Neural progenitor cell (in vitro differentiated cells): ENCODE measurements around the gene HTR5A.

Experiments used
- EZH2 ChIP-seq: fragments of 200-600 bp; sonication (generic); IDR thresholded peaks from 2 replicates; pipeline ENCODE4 v1.6.1; 2017; ENCODE audit warnings: antibody characterized with exemption, mild to moderate bottlenecking, moderate library complexity
- TF ChIP-seq, protein P1 (sequence below): fragments of 200-600 bp; sonication (generic); IDR thresholded peaks from 2 replicates; pipeline ENCODE4 v1.5.1; 2017; ENCODE audit warnings: antibody characterized with exemption, mild to moderate bottlenecking

GRCh38 chr7:155090684-155091083, 20.6 kb downstream of the HTR5A start:
- TF ChIP-seq, protein P1, sequence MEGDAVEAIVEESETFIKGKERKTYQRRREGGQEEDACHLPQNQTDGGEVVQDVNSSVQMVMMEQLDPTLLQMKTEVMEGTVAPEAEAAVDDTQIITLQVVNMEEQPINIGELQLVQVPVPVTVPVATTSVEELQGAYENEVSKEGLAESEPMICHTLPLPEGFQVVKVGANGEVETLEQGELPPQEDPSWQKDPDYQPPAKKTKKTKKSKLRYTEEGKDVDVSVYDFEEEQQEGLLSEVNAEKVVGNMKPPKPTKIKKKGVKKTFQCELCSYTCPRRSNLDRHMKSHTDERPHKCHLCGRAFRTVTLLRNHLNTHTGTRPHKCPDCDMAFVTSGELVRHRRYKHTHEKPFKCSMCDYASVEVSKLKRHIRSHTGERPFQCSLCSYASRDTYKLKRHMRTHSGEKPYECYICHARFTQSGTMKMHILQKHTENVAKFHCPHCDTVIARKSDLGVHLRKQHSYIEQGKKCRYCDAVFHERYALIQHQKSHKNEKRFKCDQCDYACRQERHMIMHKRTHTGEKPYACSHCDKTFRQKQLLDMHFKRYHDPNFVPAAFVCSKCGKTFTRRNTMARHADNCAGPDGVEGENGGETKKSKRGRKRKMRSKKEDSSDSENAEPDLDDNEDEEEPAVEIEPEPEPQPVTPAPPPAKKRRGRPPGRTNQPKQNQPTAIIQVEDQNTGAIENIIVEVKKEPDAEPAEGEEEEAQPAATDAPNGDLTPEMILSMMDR = no peak
- TF ChIP-seq EZH2 = no peak
